ENCODE measurements around the gene KRTAP10-12.

DNA sequence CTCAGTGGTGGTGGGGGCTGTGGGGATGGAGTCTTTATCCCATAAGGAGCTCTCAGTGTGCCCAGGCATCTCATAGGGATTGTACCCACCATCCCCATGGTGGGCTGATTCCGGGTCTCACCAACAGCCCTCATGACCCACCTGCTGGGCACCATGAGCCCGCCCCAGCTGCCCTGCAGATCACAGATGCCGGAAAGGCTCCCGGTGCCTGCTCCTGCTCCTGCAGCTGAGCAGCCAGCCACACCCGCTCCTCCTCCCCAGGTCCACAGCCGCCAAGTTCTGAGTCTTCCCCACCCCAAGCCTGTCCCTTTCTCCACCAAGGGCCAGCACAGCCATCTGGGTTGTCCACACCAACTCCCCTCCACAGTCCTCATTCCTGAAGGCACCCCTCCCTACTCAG lies 29.9 kb downstream of the KRTAP10-12 start:
- TF ChIP-seq EZH2 (IDR thresholded peaks at IDR 0.05; ENCODE audit: insufficient read depth, poor library complexity, severe bottlenecking) (no peak), EZH2phosphoT487 (IDR thresholded peaks at IDR 0.05; ENCODE audit: insufficient read depth, low read depth) (no peak)
